ENCODE results near the gene STK31.
"Not testable (repeated sequence)": the region's sequence is repeated elsewhere in the genome, so short reads cannot be mapped to it uniquely, and the experiment has no call there.

The STK31 gene

DNA sequence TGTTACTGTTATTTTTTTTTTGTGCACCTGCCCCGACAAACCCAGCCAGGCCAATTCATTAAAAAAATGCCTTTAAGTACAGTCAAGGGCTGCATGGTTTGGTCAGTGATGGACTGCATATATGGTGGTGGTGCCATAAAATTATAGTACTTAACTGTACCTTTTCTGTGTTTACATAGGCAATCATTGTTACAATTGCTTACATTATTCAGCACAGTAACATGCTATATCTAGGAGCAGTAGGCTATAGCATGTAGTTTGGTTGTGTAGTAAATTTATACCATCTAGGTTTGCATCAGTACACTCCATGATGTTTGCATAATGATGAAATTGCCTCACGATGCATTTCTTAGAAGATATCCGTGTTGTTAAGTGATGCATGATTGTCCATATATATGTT, 58.0 kb downstream of the STK31 start:
- H3K18ac ChIP-seq (ENCODE audit: low read depth in 1 of 2, low read length in 2 of 2) = no peak overlapping the region
- no peak for DNase-seq
- WGBS = 100% methylated on average over 1 of the region's 3 CpGs
- no peak overlapping the region for H3K9ac ChIP-seq (ENCODE audit: low read length)
- H3K27ac ChIP-seq (ENCODE audit: low read length, poor library complexity, severe bottlenecking) = no peak overlapping the region
- no peak overlapping the region for H2BK15ac ChIP-seq (ENCODE audit: low read depth, poor library complexity, severe bottlenecking)
- no peak overlapping the region for H2BK12ac ChIP-seq (ENCODE audit: low read length in 2 of 2)
- no peaks in the 10 kb centered on the region for H3K36me3 ChIP-seq (ENCODE audit: control insufficient read depth in 1 of 2, insufficient read depth in 2 of 2, low read depth in 1 of 2, low read length in 2 of 2)
- no peak overlapping the region for H3K14ac ChIP-seq (ENCODE audit: low read length in 2 of 2)
- H3K4me3 ChIP-seq (ENCODE audit: insufficient read depth in 1 of 2, low read depth in 1 of 2, low read length in 2 of 2) = no peak overlapping the region
- no peak overlapping the region for H2AFZ ChIP-seq (ENCODE audit: low read depth, low read length)
- H3K4me2 ChIP-seq (ENCODE audit: low read length, poor library complexity, severe bottlenecking) = no peak overlapping the region
- H3K23ac ChIP-seq (ENCODE audit: low read length in 2 of 2) = no peak overlapping the region
- H2BK120ac ChIP-seq (ENCODE audit: low read depth, low read length) = no peak overlapping the region
- no peaks in the 10 kb centered on the region for H3K4me1 ChIP-seq (ENCODE audit: control insufficient read depth, insufficient read depth, low read depth, low read length)
- no peak overlapping the region for H4K8ac ChIP-seq (ENCODE audit: low read length)
- no peaks in the 10 kb centered on the region for H3K27me3 ChIP-seq (ENCODE audit: control insufficient read depth in 1 of 2, insufficient read depth in 1 of 2, low read length in 2 of 2)
- no peaks in the 10 kb centered on the region for H3K9me3 ChIP-seq (ENCODE audit: control insufficient read depth, low read length)
- H3K4ac ChIP-seq (ENCODE audit: low read depth in 1 of 2, low read length in 2 of 2) = no peak overlapping the region
- H3K79me1 ChIP-seq (replicated peaks; ENCODE audit: low read length, poor library complexity, severe bottlenecking) = no peaks in the 10 kb centered on the region
- H2AK5ac ChIP-seq (ENCODE audit: low read length, severe bottlenecking) = no peak overlapping the region
- H2BK5ac ChIP-seq (ENCODE audit: low read depth, low read length, poor library complexity, severe bottlenecking) = no peak overlapping the region
- no peak overlapping the region for H4K91ac ChIP-seq (ENCODE audit: low read length)

DNA sequence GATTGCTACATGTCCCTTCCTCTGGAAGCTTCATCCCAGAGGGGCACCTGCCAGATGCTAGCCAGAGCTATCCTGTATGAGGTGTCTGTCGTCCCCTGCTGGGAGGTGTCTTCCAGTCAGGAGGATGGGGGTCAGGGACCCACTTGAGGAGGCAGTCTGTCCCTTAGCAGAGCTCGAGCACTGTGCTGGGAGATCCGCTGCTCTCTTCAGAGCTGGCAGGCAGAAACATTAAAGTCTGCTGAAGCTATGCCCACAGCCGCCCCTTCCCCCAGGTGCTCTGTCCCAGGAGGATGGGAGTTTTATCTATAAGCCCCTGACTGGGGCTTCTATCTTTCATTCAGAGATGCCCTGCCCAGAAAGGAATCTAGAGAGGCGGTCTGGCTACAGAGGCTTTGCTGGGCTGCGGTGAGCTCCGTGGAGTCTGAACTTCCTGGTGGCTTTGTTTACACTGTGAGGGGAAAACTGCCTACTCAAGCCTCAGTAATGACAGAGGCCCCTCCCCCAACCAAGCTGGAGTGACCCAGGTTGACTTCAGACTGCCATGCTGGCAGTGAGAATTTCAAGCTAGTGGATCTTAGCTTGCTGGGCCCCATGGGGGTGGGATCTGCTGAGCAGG, 69.3 kb downstream of the STK31 start:
- H3K14ac ChIP-seq (ENCODE audit: low read length in 2 of 2); H2BK120ac ChIP-seq (ENCODE audit: low read depth, low read length); DNase-seq; H3K4me1 ChIP-seq (ENCODE audit: control insufficient read depth, insufficient read depth, low read depth, low read length); H3K9me3 ChIP-seq (ENCODE audit: control insufficient read depth, low read length); H3K4ac ChIP-seq (ENCODE audit: low read depth in 1 of 2, low read length in 2 of 2); H3K27me3 ChIP-seq (ENCODE audit: control insufficient read depth in 1 of 2, insufficient read depth in 1 of 2, low read length in 2 of 2); H2BK15ac ChIP-seq (ENCODE audit: low read depth, poor library complexity, severe bottlenecking); H2BK5ac ChIP-seq (ENCODE audit: low read depth, low read length, poor library complexity, severe bottlenecking); H3K4me3 ChIP-seq (ENCODE audit: insufficient read depth in 1 of 2, low read depth in 1 of 2, low read length in 2 of 2); H3K79me1 ChIP-seq (replicated peaks; ENCODE audit: low read length, poor library complexity, severe bottlenecking); H3K27ac ChIP-seq (ENCODE audit: low read length, poor library complexity, severe bottlenecking); H2BK12ac ChIP-seq (ENCODE audit: low read length in 2 of 2); H3K36me3 ChIP-seq (ENCODE audit: control insufficient read depth in 1 of 2, insufficient read depth in 2 of 2, low read depth in 1 of 2, low read length in 2 of 2); H4K91ac ChIP-seq (ENCODE audit: low read length); H3K18ac ChIP-seq (ENCODE audit: low read depth in 1 of 2, low read length in 2 of 2); H3K4me2 ChIP-seq (ENCODE audit: low read length, poor library complexity, severe bottlenecking); H3K23ac ChIP-seq (ENCODE audit: low read length in 2 of 2); H2AFZ ChIP-seq (ENCODE audit: low read depth, low read length); H2AK5ac ChIP-seq (ENCODE audit: low read length, severe bottlenecking); H4K8ac ChIP-seq (ENCODE audit: low read length); H3K9ac ChIP-seq (ENCODE audit: low read length): not testable (repeated sequence)
- WGBS = 81% methylated on average over 7 of the region's 7 CpGs

DNA sequence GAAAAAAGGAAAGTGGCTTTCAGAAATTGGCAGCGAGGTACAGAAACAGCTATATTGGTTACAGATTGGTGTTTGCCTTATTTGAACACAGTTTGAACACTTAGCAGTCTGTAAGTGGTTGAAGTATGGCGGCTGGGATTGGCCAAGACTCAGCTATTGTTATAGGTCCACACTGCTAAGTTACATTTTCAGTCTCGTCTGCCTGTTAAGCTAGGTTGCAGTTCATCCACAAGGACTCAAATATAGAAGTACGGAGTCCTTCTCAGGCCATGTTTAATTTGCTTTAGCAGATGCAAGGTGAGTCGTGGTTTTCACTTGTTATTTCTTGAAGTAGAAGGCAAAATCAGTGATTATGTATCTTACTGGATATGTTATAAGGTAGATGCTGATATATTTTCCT, 73.1 kb downstream of the STK31 start:
- Histone ChIP-seq H3K4me1 (ENCODE audit: control insufficient read depth, insufficient read depth, low read depth, low read length) (no peaks in the 10 kb centered on the region), H2AFZ (ENCODE audit: low read depth, low read length) (no peak overlapping the region), H3K27me3 (ENCODE audit: control insufficient read depth in 1 of 2, insufficient read depth in 1 of 2, low read length in 2 of 2) (no peaks in the 10 kb centered on the region), H3K14ac (ENCODE audit: low read length in 2 of 2) (no peak overlapping the region), H2BK5ac (ENCODE audit: low read depth, low read length, poor library complexity, severe bottlenecking) (no peak overlapping the region), H4K91ac (ENCODE audit: low read length) (no peak overlapping the region), H2BK120ac (ENCODE audit: low read depth, low read length) (no peak overlapping the region), H3K27ac (ENCODE audit: low read length, poor library complexity, severe bottlenecking) (no peak overlapping the region), H3K18ac (ENCODE audit: low read depth in 1 of 2, low read length in 2 of 2) (no peak overlapping the region), H3K9ac (ENCODE audit: low read length) (no peak overlapping the region), H3K9me3 (ENCODE audit: control insufficient read depth, low read length) (no peaks in the 10 kb centered on the region), H2AK5ac (ENCODE audit: low read length, severe bottlenecking) (no peak overlapping the region), H3K4ac (ENCODE audit: low read depth in 1 of 2, low read length in 2 of 2) (no peak overlapping the region), H2BK15ac (ENCODE audit: low read depth, poor library complexity, severe bottlenecking) (no peak overlapping the region), H3K36me3 (ENCODE audit: control insufficient read depth in 1 of 2, insufficient read depth in 2 of 2, low read depth in 1 of 2, low read length in 2 of 2) (no peaks in the 10 kb centered on the region), H3K4me2 (ENCODE audit: low read length, poor library complexity, severe bottlenecking) (no peak overlapping the region), H3K4me3 (ENCODE audit: insufficient read depth in 1 of 2, low read depth in 1 of 2, low read length in 2 of 2) (no peak overlapping the region), H2BK12ac (ENCODE audit: low read length in 2 of 2) (no peak overlapping the region), H4K8ac (ENCODE audit: low read length) (no peak overlapping the region), H3K79me1 (replicated peaks; ENCODE audit: low read length, poor library complexity, severe bottlenecking) (no peaks in the 10 kb centered on the region), H3K23ac (ENCODE audit: low read length in 2 of 2) (no peak overlapping the region)
- DNase-seq = no peak
- 95% methylated on average over 5 of the region's 5 CpGs for WGBS

DNA sequence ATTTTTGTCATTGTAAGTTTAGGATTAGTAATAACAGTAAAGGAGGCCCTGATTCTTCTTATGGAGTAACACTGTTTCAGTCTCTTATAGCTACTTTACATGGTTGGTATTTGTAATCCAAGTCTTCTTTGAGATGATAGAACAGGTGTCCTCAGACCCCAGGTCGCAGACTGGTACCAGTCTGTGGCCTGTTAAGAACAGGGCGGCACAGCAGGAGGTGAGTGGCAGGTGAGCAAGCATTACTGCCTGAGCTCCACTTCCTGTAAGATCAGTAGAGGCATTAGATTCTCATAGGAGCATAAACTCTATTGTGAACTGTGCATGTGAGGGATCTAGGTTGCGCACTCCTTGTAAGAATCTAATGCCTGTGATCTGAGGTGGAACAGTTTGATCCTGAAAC, 77.3 kb downstream of the STK31 start:
- no peak overlapping the region for H2BK15ac ChIP-seq (ENCODE audit: low read depth, poor library complexity, severe bottlenecking)
- H3K4me2 ChIP-seq (ENCODE audit: low read length, poor library complexity, severe bottlenecking) = no peak overlapping the region
- H3K9ac ChIP-seq (ENCODE audit: low read length) = no peak overlapping the region
- no peak for DNase-seq
- WGBS = 95% methylated on average over 3 of the region's 3 CpGs
- H3K14ac ChIP-seq (ENCODE audit: low read length in 2 of 2) = no peak overlapping the region
- H3K4me3 ChIP-seq (ENCODE audit: insufficient read depth in 1 of 2, low read depth in 1 of 2, low read length in 2 of 2) = no peak overlapping the region
- H2BK5ac ChIP-seq (ENCODE audit: low read depth, low read length, poor library complexity, severe bottlenecking) = no peak overlapping the region
- H3K27me3 ChIP-seq (ENCODE audit: control insufficient read depth in 1 of 2, insufficient read depth in 1 of 2, low read length in 2 of 2) = no peaks in the 10 kb centered on the region
- no peak overlapping the region for H2AFZ ChIP-seq (ENCODE audit: low read depth, low read length)
- no peaks in the 10 kb centered on the region for H3K36me3 ChIP-seq (ENCODE audit: control insufficient read depth in 1 of 2, insufficient read depth in 2 of 2, low read depth in 1 of 2, low read length in 2 of 2)
- H4K91ac ChIP-seq (ENCODE audit: low read length) = no peak overlapping the region
- no peak overlapping the region for H3K23ac ChIP-seq (ENCODE audit: low read length in 2 of 2)
- no peak overlapping the region for H2AK5ac ChIP-seq (ENCODE audit: low read length, severe bottlenecking)
- no peaks in the 10 kb centered on the region for H3K79me1 ChIP-seq (replicated peaks; ENCODE audit: low read length, poor library complexity, severe bottlenecking)
- H4K8ac ChIP-seq (ENCODE audit: low read length) = no peak overlapping the region
- H3K18ac ChIP-seq (ENCODE audit: low read depth in 1 of 2, low read length in 2 of 2) = no peak overlapping the region
- no peak overlapping the region for H2BK120ac ChIP-seq (ENCODE audit: low read depth, low read length)
- no peak overlapping the region for H3K27ac ChIP-seq (ENCODE audit: low read length, poor library complexity, severe bottlenecking)
- no peak overlapping the region for H2BK12ac ChIP-seq (ENCODE audit: low read length in 2 of 2)
- H3K4me1 ChIP-seq (ENCODE audit: control insufficient read depth, insufficient read depth, low read depth, low read length) = no peaks in the 10 kb centered on the region
- H3K9me3 ChIP-seq (ENCODE audit: control insufficient read depth, low read length) = no peaks in the 10 kb centered on the region
- H3K4ac ChIP-seq (ENCODE audit: low read depth in 1 of 2, low read length in 2 of 2) = no peak overlapping the region
